ENCODE results near the gene MED27.
"Not testable (repeated sequence)": the region's sequence is repeated elsewhere in the genome, so short reads cannot be mapped to it uniquely, and the experiment has no call there.

The MED27 gene

DNA sequence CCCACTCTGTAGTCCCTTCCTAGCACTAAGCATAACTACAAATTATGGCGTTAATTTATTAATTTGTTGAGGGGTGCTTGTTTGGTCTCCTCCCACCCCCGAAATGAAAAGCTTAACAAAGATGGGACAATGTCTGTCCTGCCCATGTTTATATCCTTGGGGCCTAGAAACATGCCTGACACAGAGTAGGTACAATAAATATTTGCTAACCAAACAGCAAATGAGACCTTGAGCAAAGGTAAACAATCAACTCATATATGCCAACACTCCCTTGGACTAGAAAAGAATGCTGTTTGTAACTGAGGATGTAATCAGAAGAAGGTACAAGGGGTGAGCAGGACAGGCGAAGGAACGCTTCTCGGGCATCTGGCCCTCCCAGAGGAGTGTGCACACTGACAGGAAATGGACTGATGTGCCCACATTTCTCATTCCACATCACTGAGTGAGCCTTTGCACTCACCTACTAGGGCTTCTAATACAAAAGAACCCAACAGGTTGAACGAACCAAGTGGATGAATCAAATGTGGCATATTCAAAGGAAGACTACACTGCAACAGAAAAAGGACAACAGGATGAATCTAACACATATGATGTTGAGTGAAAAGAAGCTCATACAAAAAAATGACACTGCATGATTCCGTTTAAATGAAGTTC, 66.8 kb downstream of the MED27 start:
- DNase-seq = no peak

- DNase-seq = no peak
These were observed 67.8 kb downstream of the MED27 start for GRCh38 chr9:132011896-132012295.

- no peak for DNase-seq
These were observed 68.4 kb downstream of the MED27 start for GRCh38 chr9:132011309-132011708.

DNA sequence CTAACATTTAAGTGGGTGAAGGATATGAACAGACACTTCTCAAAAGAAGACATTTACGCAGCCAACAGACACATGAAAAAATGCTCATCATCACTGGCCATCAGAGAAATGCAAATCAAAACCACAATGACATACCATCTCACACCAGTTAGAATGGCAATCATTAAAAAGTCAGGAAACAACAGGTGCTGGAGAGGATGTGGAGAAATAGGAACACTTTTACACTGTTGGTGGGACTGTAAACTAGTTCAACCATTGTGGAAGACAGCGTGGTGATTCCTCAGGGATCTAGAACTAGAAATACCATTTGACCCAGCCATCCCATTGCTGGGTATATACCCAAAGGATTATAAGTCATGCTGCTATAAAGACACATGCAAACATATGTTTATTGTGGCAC, 69.5 kb downstream of the MED27 start:
- DNase-seq = not testable (repeated sequence)

GRCh38 chr9:132008855-132009812, 70.5 kb downstream of the MED27 start:
- no peak for DNase-seq

GRCh38 chr9:132008184-132008803, 71.4 kb downstream of the MED27 start:
- DNase-seq = no peak

DNA sequence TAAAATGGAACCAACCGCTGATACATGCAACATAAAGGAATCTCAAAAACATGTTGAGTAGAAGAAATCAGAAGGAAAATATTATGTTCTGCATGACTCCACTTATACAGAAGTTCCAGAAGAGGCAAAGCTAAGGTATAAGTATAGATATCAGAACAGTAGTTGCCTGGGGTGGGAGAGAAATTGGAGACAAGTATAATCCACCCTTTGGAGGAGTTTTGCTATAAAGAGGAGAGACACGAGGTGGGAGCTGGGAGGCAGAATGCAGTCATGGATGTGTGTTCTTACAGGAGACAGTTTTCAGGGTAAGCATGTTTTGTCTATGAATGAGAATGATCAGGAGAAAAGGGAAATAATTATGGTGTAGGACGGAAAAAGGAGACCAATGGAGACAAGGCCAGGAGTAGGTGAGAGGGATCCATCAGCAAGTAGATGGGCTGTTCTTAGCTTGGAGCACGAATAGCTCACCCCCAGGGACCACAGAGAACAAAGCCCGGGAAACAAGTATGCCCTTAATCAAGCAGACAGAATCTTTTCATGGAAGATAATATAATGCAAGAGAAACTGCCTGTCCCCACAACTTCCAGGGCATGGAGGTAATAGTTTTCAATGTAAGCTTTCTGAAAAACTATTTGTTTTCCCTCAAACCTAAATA, 72.2 kb downstream of the MED27 start:
- DNase-seq = no peak

DNA sequence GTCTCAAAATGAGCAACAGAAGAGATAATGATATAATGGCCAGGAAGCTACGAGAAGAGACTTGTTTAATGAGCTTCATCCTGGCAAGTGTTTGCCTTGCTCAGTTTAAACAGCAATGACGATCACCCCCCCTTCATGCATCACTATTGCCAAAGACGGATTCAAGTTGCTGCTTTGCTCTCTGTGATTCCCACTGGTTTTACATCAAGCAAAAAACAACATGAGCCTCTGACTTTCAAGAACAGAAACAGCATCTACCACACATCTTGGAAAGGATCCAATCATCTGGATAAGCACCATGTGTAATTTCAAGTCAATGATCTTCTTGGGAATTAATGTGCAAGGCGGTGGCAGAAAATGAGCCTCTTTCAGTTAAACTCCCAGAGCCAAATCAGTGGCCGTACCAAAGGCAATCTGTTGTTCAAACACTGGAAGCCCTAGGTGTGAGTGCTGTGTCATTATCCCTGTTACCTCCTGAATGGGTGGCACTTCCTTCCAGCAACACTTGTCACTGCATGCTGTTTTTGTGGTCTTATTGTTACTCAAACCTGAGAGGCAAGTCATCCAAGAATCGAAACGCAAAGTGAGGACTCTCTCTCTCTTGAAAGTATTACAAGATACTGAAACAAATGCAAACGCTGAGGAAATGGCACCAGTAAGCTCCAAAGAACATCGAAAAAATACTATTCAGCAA, 72.8 kb downstream of the MED27 start:
- DNase-seq = peak; percentile 55

- DNase-seq = no peak
These were observed 73.8 kb downstream of the MED27 start for GRCh38 chr9:132005899-132006298.

DNA sequence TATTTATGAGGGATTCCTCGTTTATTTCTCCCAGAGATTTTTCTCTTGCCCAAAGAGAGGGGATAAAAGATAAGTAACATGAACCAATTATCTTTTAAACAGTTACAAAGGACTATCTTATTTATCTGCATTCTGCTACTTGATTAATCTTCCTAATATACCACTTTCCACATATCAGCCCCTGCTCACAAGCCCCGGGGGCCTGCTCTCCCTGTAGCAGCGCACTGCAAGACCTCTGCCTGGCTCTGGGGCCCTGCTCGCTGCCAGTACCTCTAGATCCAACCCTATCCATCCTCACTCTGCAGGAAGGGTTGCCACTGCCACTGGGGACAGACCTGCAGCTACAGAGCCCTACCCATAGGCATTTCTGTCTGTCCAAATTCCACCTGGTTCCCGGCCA, 75.3 kb downstream of the MED27 start:
- no peak for DNase-seq

GRCh38 chr9:132003896-132004295, 75.8 kb downstream of the MED27 start:
- DNase-seq = no peak

DNA sequence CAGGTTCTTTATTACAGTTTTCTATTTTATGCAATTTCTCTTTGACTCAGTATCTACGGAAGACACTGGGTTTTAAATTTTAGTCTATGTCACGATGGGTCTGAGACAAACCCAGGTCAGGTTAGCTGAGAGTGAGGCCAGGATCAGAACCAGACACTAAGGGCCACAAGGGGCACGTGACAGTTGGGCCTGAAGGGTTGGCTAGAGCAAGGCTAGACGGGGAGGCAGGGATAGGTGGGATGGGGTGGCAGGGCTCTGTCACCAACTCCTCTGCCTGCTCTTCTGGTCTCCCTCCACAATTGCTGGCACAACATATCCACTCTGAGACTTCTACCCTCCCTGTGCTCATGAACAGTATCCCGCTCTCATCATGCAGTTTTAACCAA, 76.4 kb downstream of the MED27 start:
- no peak for DNase-seq

DNA sequence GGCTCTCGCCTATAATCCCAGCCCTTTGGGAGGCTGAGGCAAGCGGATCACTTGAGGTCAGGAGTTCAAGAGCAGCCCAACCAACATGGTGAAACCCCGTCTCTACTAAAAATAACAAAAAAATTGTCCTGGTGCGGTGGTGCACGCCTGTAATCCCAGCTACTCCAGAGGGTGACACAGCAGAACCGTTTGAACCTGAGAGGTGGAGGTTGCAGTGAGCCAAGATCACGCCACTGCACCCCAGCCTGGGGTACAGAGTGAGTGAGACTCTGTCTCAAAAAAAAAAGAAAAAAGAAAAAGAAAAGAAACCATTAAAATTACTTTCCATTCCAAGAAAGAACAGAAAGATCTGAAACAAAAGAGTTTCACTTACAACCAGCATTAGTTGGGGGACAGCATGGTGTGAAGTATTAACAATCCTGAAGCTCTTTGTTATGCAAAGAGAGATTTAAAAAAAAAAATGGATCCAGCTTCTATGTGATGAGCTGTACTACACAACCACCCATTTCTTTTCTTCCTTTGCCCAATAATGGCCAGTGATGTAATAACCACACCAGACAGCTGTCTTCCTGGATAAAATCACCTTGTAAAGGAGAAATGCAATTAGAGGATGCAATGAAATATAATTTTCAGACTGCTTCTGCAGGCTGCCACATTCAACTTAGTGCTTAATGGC, 76.9 kb downstream of the MED27 start:
- no peak for DNase-seq

GRCh38 chr9:132001567-132001966, 78.1 kb downstream of the MED27 start:
- no peak for DNase-seq

DNA sequence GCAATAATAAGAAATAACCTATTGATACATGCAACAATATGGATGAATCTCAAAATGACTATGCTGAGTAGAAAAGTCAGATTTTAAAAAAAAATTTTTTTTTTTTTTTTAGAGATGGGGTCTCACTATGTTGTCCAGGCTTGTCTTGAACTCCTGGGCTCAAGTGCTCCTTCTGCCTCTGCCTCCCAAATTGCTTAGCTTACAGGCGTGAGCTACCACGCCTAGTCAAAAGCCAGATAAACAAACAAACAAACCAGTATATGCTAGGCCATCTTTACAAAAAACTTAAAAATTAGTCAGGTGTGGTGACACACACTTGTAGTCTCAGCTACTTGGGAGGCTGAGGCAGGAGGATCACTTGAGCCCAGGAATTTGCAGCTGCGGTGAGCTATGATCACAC, 79.0 kb downstream of the MED27 start:
- DNase-seq = no peak

DNA sequence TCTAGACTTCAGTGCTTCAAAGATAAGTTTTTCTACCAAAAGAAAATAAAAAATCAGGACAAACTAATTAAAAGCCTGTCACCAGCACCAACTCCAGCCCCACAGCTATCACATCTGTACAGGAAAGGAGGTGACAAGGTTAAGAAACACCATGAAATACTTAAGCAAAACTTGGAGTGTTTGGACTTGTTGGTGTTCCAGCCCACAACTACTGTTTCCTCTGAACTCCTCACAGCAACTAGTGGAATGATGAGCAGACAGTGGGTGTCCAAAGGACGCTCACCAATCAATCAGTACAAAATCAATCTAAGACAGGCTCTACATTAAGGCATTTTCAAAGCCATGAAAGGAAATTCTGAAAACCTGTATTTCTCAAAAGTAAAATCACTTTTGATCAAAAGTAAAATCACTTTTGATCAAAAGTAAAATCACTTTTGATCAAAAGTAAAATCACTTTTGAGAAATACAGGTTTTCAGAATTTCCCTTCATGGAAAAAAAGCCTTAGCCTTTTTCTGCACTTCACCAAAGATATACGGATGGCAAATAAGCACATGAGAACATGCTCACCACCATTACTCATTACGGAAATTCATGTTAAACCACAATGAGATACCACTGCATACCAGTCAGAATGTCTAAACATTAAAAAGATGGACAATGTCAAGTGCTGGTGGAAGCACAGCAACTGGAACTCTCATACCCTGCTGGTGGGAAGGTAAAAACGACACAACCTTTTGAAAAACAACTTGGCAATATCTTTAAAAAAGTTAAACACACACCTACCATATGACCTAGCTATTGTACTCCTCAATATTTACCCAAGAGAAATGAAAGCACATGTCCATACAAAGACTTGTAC, 79.7 kb downstream of the MED27 start:
- no peak for DNase-seq

GRCh38 chr9:131997779-131998178, 81.9 kb downstream of the MED27 start:
- DNase-seq = no peak

- DNase-seq = no peak
These were observed 82.6 kb downstream of the MED27 start for GRCh38 chr9:131997076-131997475.

DNA sequence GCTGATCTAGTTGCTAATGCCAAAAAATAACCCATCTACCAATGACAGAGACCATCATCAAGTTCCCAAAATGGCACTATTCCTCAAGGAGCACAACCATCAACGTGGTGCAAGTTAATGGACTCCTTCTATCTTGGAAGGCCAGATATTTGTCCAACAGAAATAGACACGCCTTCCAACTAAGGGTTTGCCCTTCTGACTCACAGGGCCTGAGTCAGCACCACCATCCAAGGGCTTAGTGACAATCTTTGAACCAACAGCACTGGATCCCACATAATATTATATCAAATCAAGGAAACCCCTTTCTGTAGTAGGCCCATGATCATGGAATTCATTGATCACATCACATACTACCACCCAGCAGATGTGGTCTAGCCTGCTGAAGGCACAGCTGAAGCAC, 84.3 kb downstream of the MED27 start:
- DNase-seq = no peak

DNA sequence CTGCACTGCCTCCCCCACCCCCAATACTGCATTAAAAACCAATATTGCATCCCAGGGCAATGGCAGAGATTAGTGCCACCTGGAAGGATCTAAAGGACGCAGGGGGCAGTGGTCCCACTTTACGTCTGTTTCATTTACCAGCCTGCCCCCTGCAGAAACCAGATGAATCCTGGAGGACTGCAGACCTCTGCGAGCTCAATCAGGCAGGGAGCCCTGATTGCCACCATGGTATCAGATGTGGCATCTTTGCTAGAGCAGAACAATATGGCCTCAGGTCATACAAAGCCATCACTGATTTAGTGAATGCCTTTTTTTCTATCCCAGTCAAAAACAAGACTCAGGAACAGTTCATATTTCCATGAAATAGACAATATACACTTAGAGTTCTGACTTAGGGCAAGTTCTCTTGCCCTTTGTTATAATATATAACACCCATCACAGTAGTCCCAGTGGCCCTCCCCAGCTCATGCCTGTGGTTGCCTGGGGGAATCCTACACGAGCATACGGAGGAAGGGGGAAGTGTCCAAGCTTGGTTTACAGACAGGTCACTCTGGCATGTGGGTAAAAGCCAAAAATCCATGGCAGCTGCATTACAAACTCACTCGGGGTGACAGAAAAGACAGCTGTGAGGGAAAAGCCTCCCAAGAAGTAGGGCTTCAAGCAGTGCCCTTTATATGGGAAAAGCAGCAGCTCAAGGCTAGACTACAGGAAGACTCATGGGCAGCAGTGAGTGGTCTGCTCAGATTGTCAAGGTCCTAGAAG, 85.1 kb downstream of the MED27 start:
- no peak for DNase-seq

All from activated CD8-positive, alpha-beta memory T cell treated with anti-CD3 and anti-CD28 coated beads, Interleukin-2, amount 50 U/mL, for 48 hours (primary cell).